Neural cell (in vitro differentiated cells): Measurements from ENCODE around the gene HOXA4.

ENCODE experiments used
- CTCF ChIP-seq: fragments of 450-650 bp; IDR thresholded peaks from 2 replicates; pipeline ENCODE4 v1.5.1; 2014; ENCODE audit warnings: antibody characterized with exemption, mild to moderate bottlenecking, moderate library complexity; ENCODE audit not compliant: poor library complexity, severe bottlenecking
- POLR2AphosphoS5 ChIP-seq: IDR thresholded peaks from 2 replicates; pipeline ENCODE4 v1.6.1; 2012

GRCh38 chr7:27082171-27082570 lies 48.4 kb downstream of the HOXA4 start:
- TF ChIP-seq CTCF (no peak), POLR2AphosphoS5 (no peak)
